ENCODE results near the gene GCG.

- TF ChIP-seq CTCF (IDR thresholded peaks at IDR 0.05; ENCODE audit: borderline replicate concordance, extremely low read depth, low read length, poor library complexity, severe bottlenecking) (no peak), EZH2 (IDR thresholded peaks at IDR 0.05; ENCODE audit: borderline replicate concordance, low read depth, low read length, severe bottlenecking) (no peak)
Measured at GRCh38 chr2:162175714-162176113, 23.7 kb upstream of the GCG start.
